DOHH2 (cell line): ENCODE data around the gene DNM1L.

Experiments used
- H3F3A ChIP-seq: fragments of 200-600 bp; sonication (generic), shearing (Covaris generic); 2 replicates; pipeline ENCODE4 v1.6.0; 2016; ENCODE audit warnings: antibody characterized with exemption, mild to moderate bottlenecking; ENCODE audit not compliant: control insufficient read depth, insufficient read depth
- H3K27ac ChIP-seq: fragments of 200-600 bp; sonication (generic); 2 replicates; pipeline ENCODE4 v1.5.1; 2014; ENCODE audit warnings: low read depth, mild to moderate bottlenecking, low read length, moderate library complexity
- H3K27me3 ChIP-seq: fragments of 200-600 bp; sonication (generic); 2 replicates; pipeline ENCODE4 v1.6.1; 2014; ENCODE audit warnings: mild to moderate bottlenecking, low read length, mixed read lengths; ENCODE audit not compliant: control insufficient read depth
- H3K36me3 ChIP-seq: fragments of 200-600 bp; sonication (generic); 2 replicates; pipeline ENCODE4 v1.6.1; 2014; ENCODE audit warnings: mild to moderate bottlenecking, low read length, moderate library complexity, mixed read lengths; ENCODE audit not compliant: control insufficient read depth
- H3K4me1 ChIP-seq: fragments of 200-600 bp; sonication (generic); 2 replicates; pipeline ENCODE4 v1.6.1; 2014; ENCODE audit warnings: mild to moderate bottlenecking, low read length, mixed read lengths; ENCODE audit not compliant: control insufficient read depth
- H3K4me2 ChIP-seq: fragments of 200-600 bp; sonication (generic); 2 replicates; pipeline ENCODE4 v1.6.0; 2014; ENCODE audit warnings: mild to moderate bottlenecking, low read length, moderate library complexity
- H3K4me3 ChIP-seq: fragments of 200-600 bp; sonication (generic); 2 replicates; pipeline ENCODE4 v1.5.1; 2014; ENCODE audit warnings: mild to moderate bottlenecking, low read length, mixed read lengths
- H3K79me2 ChIP-seq: fragments of 200-600 bp; sonication (generic); 2 replicates; pipeline ENCODE4 v1.6.1; 2014; ENCODE audit warnings: mild to moderate bottlenecking, low read length, mixed read lengths; ENCODE audit not compliant: control insufficient read depth
- H3K9me2 ChIP-seq: fragments of 200-600 bp; sonication (generic); replicated peaks from 2 replicates; pipeline ENCODE4 v1.6.1; 2014; ENCODE audit warnings: mild to moderate bottlenecking, low read length, mixed read lengths; ENCODE audit not compliant: control insufficient read depth
- H3K9me3 ChIP-seq: fragments of 200-600 bp; sonication (generic); 2 replicates; pipeline ENCODE4 v1.6.1; 2014; ENCODE audit warnings: antibody characterized with exemption, low read length, mixed read lengths; ENCODE audit not compliant: control insufficient read depth, insufficient read depth
- H4K20me1 ChIP-seq: fragments of 200-600 bp; sonication (generic); 2 replicates; pipeline ENCODE4 v1.6.0; 2014; ENCODE audit warnings: low read depth, mild to moderate bottlenecking, antibody characterized with exemption, low read length, moderate library complexity; ENCODE audit not compliant: control insufficient read depth, insufficient read depth
- EZH2phosphoT487 ChIP-seq: fragments of 200-600 bp; sonication (generic); IDR thresholded peaks from 2 replicates; pipeline ENCODE4 v1.6.1; 2017; ENCODE audit warnings: borderline replicate concordance, mild to moderate bottlenecking, antibody characterized with exemption, low read length, moderate library complexity, mixed read lengths
- TF ChIP-seq, protein P1 (sequence below): fragments of 200-600 bp; sonication (generic); IDR thresholded peaks from one replicate; pipeline ENCODE4 v1.5.1; 2014; ENCODE audit warnings: antibody characterized with exemption, mild to moderate bottlenecking, low read depth, low read length; ENCODE audit not compliant: poor library complexity, severe bottlenecking

The DNM1L gene

DNA sequence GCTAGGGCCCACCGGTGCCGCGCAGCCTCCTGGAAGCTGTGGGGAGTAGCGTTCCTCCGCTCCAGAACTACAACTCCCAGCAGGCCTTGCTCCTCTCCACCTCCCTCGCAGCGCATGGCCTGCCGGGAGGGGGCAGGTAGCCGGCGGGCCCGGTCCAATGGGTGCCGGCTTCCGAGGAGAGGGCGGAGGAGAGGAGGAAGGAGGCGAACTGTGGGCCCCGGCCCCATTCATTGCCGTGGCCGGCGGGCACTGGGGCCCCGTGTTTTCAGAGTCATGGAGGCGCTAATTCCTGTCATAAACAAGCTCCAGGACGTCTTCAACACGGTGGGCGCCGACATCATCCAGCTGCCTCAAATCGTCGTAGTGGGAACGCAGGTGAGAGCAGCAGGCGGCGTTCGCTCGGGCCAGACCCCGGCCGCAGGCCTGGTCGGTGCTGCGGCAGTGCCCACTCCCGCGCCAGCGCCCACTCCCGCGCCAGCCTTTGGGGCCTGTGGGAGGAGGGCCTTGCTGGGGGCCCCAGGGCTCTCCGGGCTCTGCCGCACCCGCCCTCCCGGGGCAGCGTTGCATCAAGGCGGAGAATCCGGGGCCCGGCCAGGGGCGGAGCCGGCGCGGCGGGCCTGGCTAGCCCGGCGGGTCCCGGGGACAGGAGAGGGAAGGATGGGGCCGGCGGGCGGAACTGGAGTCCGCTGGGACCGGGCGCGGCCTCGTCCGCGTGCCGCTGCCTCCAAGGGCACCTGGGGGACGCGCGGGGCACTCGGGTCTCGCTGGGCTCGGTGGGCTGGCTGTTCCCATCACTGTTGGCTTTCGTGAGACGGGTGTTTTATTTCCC lies at the start of gene DNM1L:
Gene DNM1L (plus strand): TSS at position 211 of the 829 bp plus-strand sequence. CDS start 63 bp downstream, at position 274.
- Histone ChIP-seq H4K20me1 (peaks cover 4% of the 10 kb centered on the region; the same call in 1 of the 2 replicates), H3K79me2 (peaks cover 52% of the 10 kb centered on the region), H3K9me3 (no peaks in the 10 kb centered on the region), H3K4me3 (peak within 1 kb of the TSS; percentile 86), H3K9me2 (no peaks in the 10 kb centered on the region), H3K4me1 (peaks cover 31% of the 10 kb centered on the region), H3K4me2 (peak within 1 kb of the TSS; percentile 78), H3K27me3 (no peaks in the 10 kb centered on the region), H3K27ac (peak within 1 kb of the TSS; percentile 76), H3K36me3 (peaks cover 23% of the 10 kb centered on the region), H3F3A (peaks cover 6% of the 10 kb centered on the region; the same call in 1 of the 2 replicates)
- TF ChIP-seq, protein P1, sequence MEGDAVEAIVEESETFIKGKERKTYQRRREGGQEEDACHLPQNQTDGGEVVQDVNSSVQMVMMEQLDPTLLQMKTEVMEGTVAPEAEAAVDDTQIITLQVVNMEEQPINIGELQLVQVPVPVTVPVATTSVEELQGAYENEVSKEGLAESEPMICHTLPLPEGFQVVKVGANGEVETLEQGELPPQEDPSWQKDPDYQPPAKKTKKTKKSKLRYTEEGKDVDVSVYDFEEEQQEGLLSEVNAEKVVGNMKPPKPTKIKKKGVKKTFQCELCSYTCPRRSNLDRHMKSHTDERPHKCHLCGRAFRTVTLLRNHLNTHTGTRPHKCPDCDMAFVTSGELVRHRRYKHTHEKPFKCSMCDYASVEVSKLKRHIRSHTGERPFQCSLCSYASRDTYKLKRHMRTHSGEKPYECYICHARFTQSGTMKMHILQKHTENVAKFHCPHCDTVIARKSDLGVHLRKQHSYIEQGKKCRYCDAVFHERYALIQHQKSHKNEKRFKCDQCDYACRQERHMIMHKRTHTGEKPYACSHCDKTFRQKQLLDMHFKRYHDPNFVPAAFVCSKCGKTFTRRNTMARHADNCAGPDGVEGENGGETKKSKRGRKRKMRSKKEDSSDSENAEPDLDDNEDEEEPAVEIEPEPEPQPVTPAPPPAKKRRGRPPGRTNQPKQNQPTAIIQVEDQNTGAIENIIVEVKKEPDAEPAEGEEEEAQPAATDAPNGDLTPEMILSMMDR = no peak
- no peak for TF ChIP-seq EZH2phosphoT487

GRCh38 chr12:32641287-32641901 lies 37.7 kb upstream of the DNM1L start:
- no peaks in the 10 kb centered on the region for H3K9me2 ChIP-seq
- H3K36me3 ChIP-seq = peaks cover 24% of the 10 kb centered on the region
- no peaks in the 10 kb centered on the region for H3K9me3 ChIP-seq
- H3F3A ChIP-seq = no peaks in the 10 kb centered on the region
- H3K4me2 ChIP-seq = no peak overlapping the region
- H3K79me2 ChIP-seq = no peaks in the 10 kb centered on the region
- no peak overlapping the region for H3K4me3 ChIP-seq
- H4K20me1 ChIP-seq = no peaks in the 10 kb centered on the region
- no peaks in the 10 kb centered on the region for H3K27me3 ChIP-seq
- no peaks in the 10 kb centered on the region for H3K4me1 ChIP-seq
- TF ChIP-seq EZH2phosphoT487 = no peak
- TF ChIP-seq, protein P1 = no peak
- no peak overlapping the region for H3K27ac ChIP-seq

GRCh38 chr12:32644431-32644830 lies 34.7 kb upstream of the DNM1L start:
- H3K4me3 ChIP-seq = no peak overlapping the region
- H3F3A ChIP-seq = no peaks in the 10 kb centered on the region
- no peak overlapping the region for H3K4me2 ChIP-seq
- H3K9me3 ChIP-seq = no peaks in the 10 kb centered on the region
- peaks cover 13% of the 10 kb centered on the region for H3K36me3 ChIP-seq
- TF ChIP-seq EZH2phosphoT487 = no peak
- TF ChIP-seq, protein P1 = no peak
- no peak overlapping the region for H3K27ac ChIP-seq
- no peaks in the 10 kb centered on the region for H3K9me2 ChIP-seq
- H3K4me1 ChIP-seq = no peaks in the 10 kb centered on the region
- H3K27me3 ChIP-seq = no peaks in the 10 kb centered on the region
- H4K20me1 ChIP-seq = no peaks in the 10 kb centered on the region
- no peaks in the 10 kb centered on the region for H3K79me2 ChIP-seq
